OCI-LY7 (cell line): ENCODE results near the gene SLC43A2.

Source experiments
- CTCF ChIP-seq: fragments of 200-600 bp; sonication (generic); conservative IDR thresholded peaks from 2 replicates; pipeline ENCODE4 v1.5.1; 2014; ENCODE audit warnings: mild to moderate bottlenecking, antibody characterized with exemption, low read length, moderate library complexity, mixed read lengths
- EZH2phosphoT487 ChIP-seq: fragments of 200-600 bp; sonication (generic); IDR thresholded peaks from 2 replicates; pipeline ENCODE4 v1.6.1; 2018; ENCODE audit warnings: low read depth, borderline replicate concordance, mild to moderate bottlenecking, mixed run types, antibody characterized with exemption, low read length, moderate library complexity, mixed read lengths

DNA sequence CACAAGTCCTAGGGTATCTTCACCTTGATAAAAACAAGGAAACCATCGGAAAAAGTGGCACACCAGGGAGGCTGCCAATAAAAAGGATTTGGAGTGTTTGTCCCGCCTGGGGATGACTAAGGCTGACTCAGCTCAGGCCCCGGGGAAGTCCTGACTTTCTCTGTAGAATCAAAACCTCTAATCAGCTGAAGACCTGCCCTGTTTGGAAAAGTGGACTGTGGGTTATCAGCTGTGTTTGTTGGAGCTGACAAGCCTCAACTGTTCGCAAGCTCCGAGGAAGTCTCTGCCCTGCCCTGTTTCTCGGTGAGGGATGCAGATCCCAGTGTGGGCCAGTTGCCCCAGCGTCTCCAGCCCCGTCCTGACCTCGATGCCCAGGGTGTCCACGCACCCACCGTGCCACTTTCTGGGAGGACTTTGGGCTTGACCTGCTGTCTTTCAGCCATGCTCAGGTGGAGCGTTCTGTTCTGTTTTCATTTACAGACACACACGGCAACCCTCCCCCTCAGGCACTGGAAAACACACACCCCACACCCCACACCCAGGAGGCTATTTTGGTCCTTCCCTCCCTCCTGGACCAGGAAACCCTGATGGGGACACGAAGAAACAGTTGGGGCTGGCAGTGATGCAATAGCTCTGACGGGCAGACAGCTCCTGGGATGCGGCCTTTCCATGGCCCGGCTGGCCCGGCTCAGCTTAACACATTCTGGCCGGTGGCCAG is 38.4 kb downstream of the SLC43A2 start:
- TF ChIP-seq CTCF, result no peak
- no peak for TF ChIP-seq EZH2phosphoT487
